ENCODE measurements around the gene SDK1.

The SDK1 gene

GRCh38 chr7:4195660-4196059, 894.6 kb downstream of the SDK1 start:
- no peak for DNase-seq (ENCODE audit: extremely low read depth, low read depth)
- no peak for TF ChIP-seq CTCF (IDR thresholded peaks at IDR 0.05; ENCODE audit: low read depth, low read length)

- no peak for DNase-seq (ENCODE audit: extremely low read depth, low read depth)
- no peak for TF ChIP-seq CTCF (IDR thresholded peaks at IDR 0.05; ENCODE audit: low read depth, low read length)
Observed at GRCh38 chr7:4196121-4196819, 895.2 kb downstream of the SDK1 start.

GRCh38 chr7:4198301-4198700, 897.2 kb downstream of the SDK1 start:
- no peak for TF ChIP-seq CTCF (IDR thresholded peaks at IDR 0.05; ENCODE audit: low read depth, low read length)
- no peak for DNase-seq (ENCODE audit: extremely low read depth, low read depth)

GRCh38 chr7:4200546-4201094, 899.6 kb downstream of the SDK1 start:
- no peak for TF ChIP-seq CTCF (IDR thresholded peaks at IDR 0.05; ENCODE audit: low read depth, low read length)
- DNase-seq (ENCODE audit: extremely low read depth, low read depth) = no peak

- DNase-seq (ENCODE audit: extremely low read depth, low read depth) = no peak
Observed at GRCh38 chr7:4201566-4201965, 900.5 kb downstream of the SDK1 start.

GRCh38 chr7:4202154-4202736, 901.2 kb downstream of the SDK1 start:
- DNase-seq (ENCODE audit: extremely low read depth, low read depth) = no peak
- TF ChIP-seq CTCF (IDR thresholded peaks at IDR 0.05; ENCODE audit: low read depth, low read length) = no peak

More at GRCh38 chr7:4201566-4201965, 900.5 kb downstream of the SDK1 start:
- TF ChIP-seq CTCF (IDR thresholded peaks at IDR 0.05; ENCODE audit: low read depth, low read length) = no peak

- TF ChIP-seq CTCF (IDR thresholded peaks at IDR 0.05; ENCODE audit: low read depth, low read length) = no peak
- no peak for DNase-seq (ENCODE audit: extremely low read depth, low read depth)
Observed at GRCh38 chr7:4202954-4203353, 901.9 kb downstream of the SDK1 start.
